ENCODE results near the gene PHF5A. TPM values are rescaled to one million over a fixed set of nuclear protein-coding genes. Genes with fewer than 3 reads are reported as not detected.

Gene PHF5A
- total RNA-seq, 2 donors from 2014 or later: 69.2 to 77.4 TPM

DNA sequence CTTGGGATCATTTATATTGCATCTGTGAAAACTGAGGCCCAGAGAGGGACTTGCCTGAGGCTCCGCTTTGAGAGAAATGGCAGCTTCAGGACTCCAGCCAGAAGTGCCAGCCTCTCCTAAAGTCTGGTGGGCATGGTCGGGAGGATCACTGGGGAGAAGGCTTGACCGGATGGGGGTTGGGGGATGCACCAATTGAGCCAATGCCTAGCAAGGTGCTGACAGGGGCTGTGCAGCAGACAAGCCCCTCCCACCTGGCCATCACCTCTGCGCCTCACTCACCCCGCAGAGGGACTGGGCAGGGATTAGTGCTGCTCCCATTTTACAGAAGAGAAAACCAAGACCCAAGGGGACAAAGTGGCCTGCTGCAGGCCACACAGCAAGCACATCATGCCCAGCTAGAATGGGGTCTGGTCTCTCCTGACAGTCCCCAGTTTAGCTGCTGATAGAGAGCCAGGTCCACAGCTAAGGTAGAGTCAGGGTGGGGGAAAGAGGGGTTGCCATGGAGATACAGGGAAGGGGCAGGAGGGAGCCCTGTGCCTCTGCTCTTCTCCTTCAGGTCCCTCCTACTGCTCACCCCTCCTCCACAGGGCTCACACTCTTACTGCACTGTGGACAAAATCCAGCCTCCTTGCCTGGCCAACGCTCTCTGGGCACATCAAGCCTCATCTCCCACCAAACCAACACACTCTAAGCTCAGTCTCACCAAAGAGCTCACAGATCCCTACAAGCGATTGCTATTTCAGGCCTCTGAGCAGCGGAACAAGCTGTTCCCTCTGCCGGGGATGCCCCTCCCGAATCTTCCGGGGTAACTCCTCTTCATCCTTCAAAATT lies 57.3 kb downstream of the PHF5A start:
- DNase-seq (no peak), ATAC-seq (replicated peaks in 1 of 2) (no peak)
- Mint-ChIP-seq H3K27ac (peak overlapping the region; percentile 81), H3K4me3 (peak overlapping the region; percentile 14 to 50), H3K4me1 (ENCODE audit: low read depth) (peaks cover 47% of the 10 kb centered on the region), H3K27me3 (ENCODE audit: low read depth) (no peaks in the 10 kb centered on the region), H3K36me3 (ENCODE audit: insufficient read depth in 2 of 2) (peaks cover 0 to 2% of the 10 kb centered on the region in 2 donors), H3K9me3 (no peaks in the 10 kb centered on the region)

DNA sequence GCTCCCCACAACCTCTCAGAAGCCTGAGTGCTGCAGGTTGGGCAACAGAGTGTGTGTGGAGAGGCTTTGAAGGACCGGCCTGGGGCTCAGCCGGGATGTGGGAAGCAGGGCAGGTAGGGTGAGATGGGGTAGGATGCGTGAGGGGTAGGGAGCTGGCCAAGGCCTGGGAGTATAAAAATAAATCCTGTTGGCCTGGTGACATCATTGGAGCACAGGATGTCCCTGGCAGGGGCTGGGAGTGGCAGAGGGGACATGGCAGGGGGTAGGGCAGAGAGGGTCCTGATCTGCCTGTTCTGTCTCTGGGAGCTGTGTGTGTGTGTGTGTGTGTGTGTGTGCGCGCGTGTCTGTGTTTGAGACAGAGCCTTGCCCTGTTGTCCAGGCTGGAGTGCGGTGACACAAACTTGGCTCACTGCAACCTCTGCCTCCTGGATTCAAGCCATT lies 58.2 kb downstream of the PHF5A start:
- H3K27ac Mint-ChIP-seq: peak overlapping the region; percentile 40
- peaks cover 48% of the 10 kb centered on the region for H3K4me1 Mint-ChIP-seq (ENCODE audit: low read depth)

More for the DNA sequence above, 58.2 kb downstream of the PHF5A start:
- H3K9me3 Mint-ChIP-seq: no peaks in the 10 kb centered on the region
- H3K27me3 Mint-ChIP-seq (ENCODE audit: low read depth): no peaks in the 10 kb centered on the region
- H3K36me3 Mint-ChIP-seq (ENCODE audit: insufficient read depth in 2 of 2): peaks cover 0 to 2% of the 10 kb centered on the region in 2 donors
- DNase-seq (no peak), ATAC-seq (replicated peaks in 1 of 2) (no peak)
- peak overlapping the region in 1 of 2 donors; percentile 16 for H3K4me3 Mint-ChIP-seq

Other genes starting within 250 kb of the PHF5A start
- 1 to 10 TPM in 1 of 2 donors, under 1 TPM in 1; 0.55 to 1.4 TPM for gene CHADL, start 227.8 kb downstream of the PHF5A start, total RNA-seq
- gene RANGAP1, start 182.5 kb downstream of the PHF5A start, total RNA-seq: 100 to 1,000 TPM; 162 to 217 TPM
- 10 to 100 TPM; 46.1 to 52.4 TPM for gene ZC3H7B, start 167.2 kb downstream of the PHF5A start, total RNA-seq
- gene TEF, start 86.8 kb downstream of the PHF5A start, total RNA-seq: 1 to 10 TPM; 1.5 to 2.0 TPM
- gene TOB2, start 21.9 kb downstream of the PHF5A start, total RNA-seq: 10 to 100 TPM; 32.5 TPM
- gene ACO2, start 425 bp upstream of the PHF5A start, total RNA-seq: 10 to 100 TPM; 73.3 to 74.9 TPM
- 10 to 100 TPM; 11.6 to 15.6 TPM for gene POLR3H, start 75.8 kb upstream of the PHF5A start, total RNA-seq
- gene CSDC2, start 92.3 kb upstream of the PHF5A start, total RNA-seq: not detected
- 10 to 100 TPM; 84.3 to 86.2 TPM for gene PMM1, start 121.1 kb upstream of the PHF5A start, total RNA-seq
- 10 to 100 TPM; 52.6 to 65.7 TPM for gene DESI1, start 152.4 kb upstream of the PHF5A start, total RNA-seq
- gene XRCC6, start 152.6 kb upstream of the PHF5A start, total RNA-seq: 100 to 1,000 TPM; 271 to 315 TPM
- 100 to 1,000 TPM; 187 to 210 TPM for gene SNU13, start 220.2 kb upstream of the PHF5A start, total RNA-seq
- 10 to 100 TPM; 72.3 to 73.0 TPM for gene MEI1, start 230.8 kb upstream of the PHF5A start, total RNA-seq